T-cell (primary cell): ENCODE results near the gene ZBTB48. TPM values are rescaled to one million over a fixed set of nuclear protein-coding genes. Genes with fewer than 3 reads are reported as not detected.
A peak's percentile ranks its signal among the peaks of the same experiment; 100 is the strongest.
"Not testable (repeated sequence)": the region's sequence is repeated elsewhere in the genome, so short reads cannot be mapped to it uniquely, and the experiment has no call there.

Experiments
- ATAC-seq, 4 experiments: fragments of 200-7000 bp in 3 of 4; fragments of 150-1000 bp in 1 of 4; cut with Tn5 transposase; replicated peaks in 1 of 4; 1 replicate in 3 of 4; 2 replicates in 1 of 4; pipeline ENCODE4 v1.10.0; 2021; ENCODE audit warnings: moderate library complexity in 3 of 4, mild to moderate bottlenecking in 2 of 4, moderate number of reproducible peaks in 1 of 4
- CTCF ChIA-PET, 2 donors: fragments of 300-600 bp; sonication (Branson Sonifier 250); formaldehyde crosslinking; loops; one replicate each; lab custom pipeline; 2022; ENCODE audit warnings: antibody characterized with exemption in 2 of 2; lab: Charles Lee
- POLR2A ChIA-PET, 2 donors: fragments of 300-600 bp; sonication (Branson Sonifier 250); formaldehyde crosslinking; loops; one replicate each; lab custom pipeline; 2022; ENCODE audit warnings: antibody characterized with exemption in 2 of 2; lab: Charles Lee
- DNase-seq, 35 experiments: peaks; one replicate each; pipeline versions ENCODE4 v3.0.0 to v3.0.0-alpha.2; 2013 to 2023
- H3K27ac ChIP-seq: one replicate; pipeline ENCODE4 v1.5.1; 2013; ENCODE audit warnings: low read length
- H3K27me3 ChIP-seq, 2 experiments: replicated peaks in 1 of 2; 1 replicate in 1 of 2; 2 replicates in 1 of 2; pipeline versions ENCODE4 v1.6.1 to v1.7.0; 2013; ENCODE audit warnings: low read length in 1 of 2, mixed read lengths in 1 of 2; ENCODE audit not compliant: control insufficient read depth in 2 of 2, insufficient read depth in 2 of 2; ENCODE audit errors: extremely low read depth in 1 of 2
- H3K36me3 ChIP-seq, 2 donors: 1 replicate in 1 of 2; 2 replicates in 1 of 2; pipeline versions ENCODE4 v1.6.1 to v1.7.0; 2013; ENCODE audit warnings: low read length in 1 of 2; ENCODE audit not compliant: control insufficient read depth in 2 of 2, insufficient read depth in 1 of 2; ENCODE audit errors: extremely low read depth in 1 of 2
- H3K4me1 ChIP-seq, 2 experiments: 1 replicate in 1 of 2; 2 replicates in 1 of 2; pipeline versions ENCODE4 v1.6.1 to v1.7.0; 2013; ENCODE audit warnings: low read length in 2 of 2, mixed read lengths in 1 of 2; ENCODE audit not compliant: insufficient read depth in 2 of 2, control insufficient read depth in 1 of 2; ENCODE audit errors: extremely low read depth in 1 of 2
- H3K4me3 ChIP-seq, 2 donors: 1 replicate in 1 of 2; 2 replicates in 1 of 2; pipeline versions ENCODE4 v1.5.1 to v1.7.0; 2013; ENCODE audit warnings: mild to moderate bottlenecking in 2 of 2, low read length in 1 of 2, moderate library complexity in 1 of 2; ENCODE audit not compliant: control insufficient read depth in 1 of 2; ENCODE audit errors: extremely low read depth in 1 of 2
- H3K9me3 ChIP-seq: 2 replicates; pipeline ENCODE4 v1.7.0; 2013
- H3K27ac Mint-ChIP-seq, 2 donors: one replicate each; pipeline ENCODE4 v1.8.0; 2020 to 2021; ENCODE audit warnings: mild to moderate bottlenecking in 2 of 2, mixed read lengths in 2 of 2
- H3K27me3 Mint-ChIP-seq, 2 donors: one replicate each; pipeline ENCODE4 v1.8.0; 2021 to 2022; ENCODE audit warnings: mixed read lengths in 2 of 2
- H3K36me3 Mint-ChIP-seq: one replicate; pipeline ENCODE4 v1.8.0; 2021; ENCODE audit warnings: mixed read lengths
- H3K4me1 Mint-ChIP-seq, 3 donors: one replicate each; pipeline ENCODE4 v1.8.0; 2020 to 2022; ENCODE audit warnings: mixed read lengths in 3 of 3, mild to moderate bottlenecking in 1 of 3
- H3K4me3 Mint-ChIP-seq, 3 donors: one replicate each; pipeline ENCODE4 v1.8.0; 2020 to 2022; ENCODE audit warnings: mild to moderate bottlenecking in 3 of 3, mixed read lengths in 3 of 3, moderate library complexity in 3 of 3
- H3K9me3 Mint-ChIP-seq, 3 donors: one replicate each; pipeline ENCODE4 v1.8.0; 2020 to 2022; ENCODE audit warnings: mixed read lengths in 3 of 3
- WGBS: methylation state at CpG from one replicate; pipeline ENCODE4 v1.1.5; 2013; ENCODE audit warnings: missing lambda C conversion rate; ENCODE audit not compliant: insufficient coverage; 5-methylcytosine and 5-hydroxymethylcytosine counted together
- total RNA-seq, 35 experiments: library from RNA in 6 of 35; stranded (reverse) in 6 of 35; fragments of 120-200 nt in 1 of 35; gene quantifications; one replicate each; pipeline versions ENCODE4 v1.2.1 to v1.2.4 and lab custom pipeline; 2013 to 2026

The ZBTB48 gene
- total RNA-seq, 5 donors from 2014 or later (not counting 1 experiment from before 2014, with no cell fraction given) = 42.2 to 82.3 (median 70.3) TPM

- no peak overlapping the region for H3K4me3 ChIP-seq
- Mint-ChIP-seq H3K27me3 (no peaks in the 10 kb centered on the region), H3K36me3 (peaks cover 25% of the 10 kb centered on the region), H3K9me3 (no peaks in the 10 kb centered on the region), H3K4me3 (no peak overlapping the region), H3K4me1 (peaks cover 0 to 2% (median under 1%) of the 10 kb centered on the region in 3 donors), H3K27ac (no peak overlapping the region)
- 85% methylated on average over 29 of the region's 29 CpGs for WGBS
- peak; percentile 47 to 72 (median 67) for ATAC-seq
- H3K4me1 ChIP-seq = no peaks in the 10 kb centered on the region
- H3K27me3 ChIP-seq = no peaks in the 10 kb centered on the region
- H3K27ac ChIP-seq = no peak overlapping the region
- H3K9me3 ChIP-seq = no peaks in the 10 kb centered on the region
- DNase-seq = peak in 19 of 35 experiments; percentile 10 to 53 (median 32)
- POLR2A ChIA-PET = no interaction called here
- H3K36me3 ChIP-seq = peaks cover 29 to 66% of the 10 kb centered on the region in 2 donors
- CTCF ChIA-PET = no interaction called here
Observed at GRCh38 chr1:6634371-6635052, 54.7 kb downstream of the ZBTB48 start.

GRCh38 chr1:6635161-6635909, 55.5 kb downstream of the ZBTB48 start:
- no peaks in the 10 kb centered on the region for H3K4me1 ChIP-seq
- POLR2A ChIA-PET = no interaction called here
- Mint-ChIP-seq H3K9me3 (no peaks in the 10 kb centered on the region), H3K36me3 (peaks cover 21% of the 10 kb centered on the region), H3K4me1 (no peaks in the 10 kb centered on the region), H3K27ac (no peak overlapping the region), H3K27me3 (no peaks in the 10 kb centered on the region), H3K4me3 (no peak overlapping the region)
- 90% methylated on average over 9 of the region's 20 CpGs for WGBS
- H3K27me3 ChIP-seq = no peaks in the 10 kb centered on the region
- H3K36me3 ChIP-seq = peaks cover 34 to 66% of the 10 kb centered on the region in 2 donors
- no peak overlapping the region for H3K4me3 ChIP-seq
- H3K9me3 ChIP-seq = no peaks in the 10 kb centered on the region
- ATAC-seq = no peak
- DNase-seq = no peak
- CTCF ChIA-PET = no interaction called here
- no peak overlapping the region for H3K27ac ChIP-seq

GRCh38 chr1:6635910-6636760, 56.3 kb downstream of the ZBTB48 start:
- Histone ChIP-seq H3K4me1 (no peaks in the 10 kb centered on the region), H3K36me3 (peaks cover 34 to 65% of the 10 kb centered on the region in 2 donors), H3K9me3 (no peaks in the 10 kb centered on the region), H3K27me3 (no peaks in the 10 kb centered on the region), H3K27ac (no peak overlapping the region), H3K4me3 (no peak overlapping the region)
- H3K9me3 Mint-ChIP-seq = no peaks in the 10 kb centered on the region
- H3K27me3 Mint-ChIP-seq = no peaks in the 10 kb centered on the region
- CTCF ChIA-PET = interaction anchor here in 1 of 2 donors (0.6 kb wide), 1 partner anchor 1348 kb away, joined by 4 read pairs; no protein-coding TSS in a partner anchor
- no peaks in the 10 kb centered on the region for H3K4me1 Mint-ChIP-seq
- H3K36me3 Mint-ChIP-seq = peaks cover 20% of the 10 kb centered on the region
- H3K4me3 Mint-ChIP-seq = no peak overlapping the region
- POLR2A ChIA-PET = no interaction called here
- DNase-seq (no peak), ATAC-seq (no peak)
- no peak overlapping the region for H3K27ac Mint-ChIP-seq
- 93% methylated on average over 13 of the region's 16 CpGs for WGBS

GRCh38 chr1:6636778-6637177, 57.0 kb downstream of the ZBTB48 start:
- H3K36me3 ChIP-seq = peaks cover 34 to 67% of the 10 kb centered on the region in 2 donors
- H3K4me1 ChIP-seq, H3K9me3 ChIP-seq, H3K4me1 Mint-ChIP-seq, H3K27ac ChIP-seq, H3K4me3 ChIP-seq, H3K27ac Mint-ChIP-seq, ATAC-seq, H3K27me3 ChIP-seq, POLR2A ChIA-PET, H3K27me3 Mint-ChIP-seq, DNase-seq, H3K9me3 Mint-ChIP-seq, H3K4me3 Mint-ChIP-seq: not testable (repeated sequence)
- CTCF ChIA-PET = interaction anchor here in 1 of 2 donors (0.6 kb wide), 1 partner anchor 1349 kb away, joined by 4 read pairs; no protein-coding TSS in a partner anchor
- WGBS = 93% methylated on average over 6 of the region's 6 CpGs
- peaks cover 23% of the 10 kb centered on the region for H3K36me3 Mint-ChIP-seq

GRCh38 chr1:6637770-6638169, 58.0 kb downstream of the ZBTB48 start:
- POLR2A ChIA-PET = no interaction called here
- Mint-ChIP-seq H3K36me3 (peaks cover 27% of the 10 kb centered on the region), H3K4me1 (no peaks in the 10 kb centered on the region), H3K27me3 (no peaks in the 10 kb centered on the region), H3K27ac (no peak overlapping the region), H3K9me3 (no peaks in the 10 kb centered on the region), H3K4me3 (no peak overlapping the region)
- Histone ChIP-seq H3K4me1 (no peaks in the 10 kb centered on the region), H3K9me3 (no peaks in the 10 kb centered on the region), H3K27me3 (no peaks in the 10 kb centered on the region), H3K4me3 (no peak overlapping the region), H3K27ac (no peak overlapping the region), H3K36me3 (peaks cover 27 to 60% of the 10 kb centered on the region in 2 donors)
- no peak for DNase-seq
- CTCF ChIA-PET = no interaction called here
- 97% methylated on average over 3 of the region's 9 CpGs for WGBS
- ATAC-seq = no peak

GRCh38 chr1:6638226-6638625, 58.4 kb downstream of the ZBTB48 start:
- no peak for ATAC-seq
- no peak for DNase-seq
- H3K27ac Mint-ChIP-seq = no peak overlapping the region
- H3K36me3 Mint-ChIP-seq = peaks cover 31% of the 10 kb centered on the region
- Histone ChIP-seq H3K27me3 (no peaks in the 10 kb centered on the region), H3K4me3 (no peak overlapping the region), H3K36me3 (peaks cover 27 to 56% of the 10 kb centered on the region in 2 donors), H3K27ac (no peak overlapping the region), H3K9me3 (no peaks in the 10 kb centered on the region), H3K4me1 (no peaks in the 10 kb centered on the region)
- ChIA-PET CTCF (no interaction called here), POLR2A (no interaction called here)
- H3K27me3 Mint-ChIP-seq = no peaks in the 10 kb centered on the region
- no peaks in the 10 kb centered on the region for H3K9me3 Mint-ChIP-seq
- WGBS = 97% methylated on average over 17 of the region's 18 CpGs
- H3K4me3 Mint-ChIP-seq = no peak overlapping the region
- H3K4me1 Mint-ChIP-seq = no peaks in the 10 kb centered on the region
